Cerebellar nuclear complex (tissue), 1 donor: ENCODE results near the gene PCBD2.
"Not testable (repeated sequence)": the region's sequence is repeated elsewhere in the genome, so short reads cannot be mapped to it uniquely, and the experiment has no call there.

Source experiments
- DNase-seq, 2 experiments: peaks; one replicate each; lab custom pipeline; 2025; lab: John Stamatoyannopoulos, UW

The PCBD2 gene

GRCh38 chr5:134906811-134907210 is 1.9 kb downstream of the PCBD2 start:
- no peak for DNase-seq

DNA sequence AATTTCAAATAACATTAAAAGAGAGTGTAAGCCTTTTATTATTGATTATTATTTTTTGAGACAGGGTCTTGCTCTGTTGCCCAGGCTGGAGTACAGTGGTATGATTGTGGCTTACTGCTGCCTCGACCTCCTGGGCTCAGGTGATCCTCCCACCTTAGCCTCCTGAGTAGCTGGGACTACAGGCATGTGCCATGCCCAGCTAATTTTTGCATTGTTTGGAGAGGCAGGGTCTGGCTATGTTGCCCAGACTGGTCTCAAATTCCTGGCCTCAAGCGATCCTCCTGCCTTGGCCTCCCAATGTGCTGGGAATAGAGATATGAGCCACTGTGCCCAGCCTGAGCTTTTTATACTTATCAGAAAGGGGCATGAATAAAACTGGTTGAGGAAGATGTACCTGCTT is 5.8 kb downstream of the PCBD2 start:
- not testable (repeated sequence) for DNase-seq

DNA sequence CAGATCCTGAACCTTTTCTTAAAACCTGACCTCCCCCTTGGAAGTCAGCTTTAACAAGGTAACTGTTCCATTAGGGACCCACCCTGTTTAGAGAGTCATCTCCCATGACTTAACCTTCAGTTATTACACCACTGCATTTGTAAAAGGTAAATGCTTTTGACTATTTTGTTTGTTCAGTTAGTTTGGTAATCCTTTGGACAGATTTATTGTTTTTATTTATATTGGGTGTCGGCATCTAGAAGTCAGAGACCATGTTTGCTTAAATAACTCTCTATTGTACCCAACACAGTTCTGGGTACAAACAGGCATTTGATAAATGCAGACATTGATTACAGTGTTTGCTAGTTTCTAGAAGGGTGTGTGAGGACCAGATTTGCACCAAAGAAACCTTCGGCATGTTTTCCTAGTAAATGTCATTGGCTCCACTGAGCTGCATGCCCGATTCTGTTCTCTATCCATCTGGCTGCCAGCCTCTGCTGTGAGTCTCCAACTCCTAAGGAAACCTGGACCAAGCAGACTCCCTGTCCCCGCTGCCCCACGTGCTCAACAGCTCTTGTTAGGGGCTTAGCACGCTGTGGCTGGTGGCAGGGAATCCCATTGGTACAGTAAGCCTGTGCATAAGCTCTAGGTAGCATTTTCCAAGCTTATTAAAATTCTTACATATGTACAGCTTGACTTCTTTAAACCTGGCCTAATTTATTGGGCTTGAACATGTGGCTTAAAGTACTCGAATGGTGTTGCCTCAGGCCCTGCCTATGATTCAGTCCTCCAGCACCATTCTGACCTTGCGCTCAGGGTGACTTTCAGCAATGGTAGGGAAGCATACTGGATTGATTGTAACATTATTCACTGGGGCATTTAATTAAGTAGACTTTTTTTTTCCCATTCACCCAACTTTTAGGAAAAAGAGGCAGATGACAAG is 6.6 kb downstream of the PCBD2 start:
- DNase-seq = no peak

- DNase-seq = no peak
Observed at GRCh38 chr5:134913254-134913653, 8.3 kb downstream of the PCBD2 start.

- no peak for DNase-seq
Observed at GRCh38 chr5:134913795-134914194, 8.9 kb downstream of the PCBD2 start.

DNA sequence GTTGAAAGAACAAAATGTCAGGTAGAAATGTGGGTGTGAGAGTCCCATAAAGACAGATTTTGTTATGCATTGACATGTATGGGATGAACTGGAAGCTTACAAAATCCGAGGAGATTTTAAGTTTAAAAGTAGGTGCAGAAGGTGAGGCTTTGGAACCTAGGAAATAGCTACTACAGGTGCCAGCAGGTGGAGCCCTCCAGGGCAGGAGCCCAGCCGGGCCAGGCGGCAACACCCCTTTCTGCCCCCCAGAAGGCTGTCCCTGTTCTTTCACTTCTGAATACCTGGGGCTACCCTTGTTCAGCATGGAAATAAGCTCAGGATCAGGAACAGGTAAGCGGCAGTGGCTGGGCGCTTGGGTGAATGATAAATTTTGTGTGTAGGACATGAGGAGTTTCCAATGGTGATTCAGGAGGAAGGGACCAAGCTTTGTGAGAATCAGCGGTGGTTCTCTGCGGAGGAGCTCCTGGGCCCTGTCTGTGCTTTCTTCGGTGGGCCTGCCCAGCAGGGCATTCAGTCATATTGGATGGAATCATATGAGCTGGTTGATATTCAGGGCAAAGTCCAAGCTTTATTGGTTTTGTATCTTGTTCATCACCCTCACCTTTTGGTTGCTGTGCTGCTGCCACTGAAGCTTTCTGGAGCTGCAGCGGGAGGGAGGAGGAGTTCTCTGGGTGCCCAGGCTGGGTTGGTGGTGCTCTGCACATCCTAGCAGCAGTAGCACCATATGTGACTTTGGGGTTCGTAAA is 12.3 kb downstream of the PCBD2 start:
- DNase-seq = no peak

DNA sequence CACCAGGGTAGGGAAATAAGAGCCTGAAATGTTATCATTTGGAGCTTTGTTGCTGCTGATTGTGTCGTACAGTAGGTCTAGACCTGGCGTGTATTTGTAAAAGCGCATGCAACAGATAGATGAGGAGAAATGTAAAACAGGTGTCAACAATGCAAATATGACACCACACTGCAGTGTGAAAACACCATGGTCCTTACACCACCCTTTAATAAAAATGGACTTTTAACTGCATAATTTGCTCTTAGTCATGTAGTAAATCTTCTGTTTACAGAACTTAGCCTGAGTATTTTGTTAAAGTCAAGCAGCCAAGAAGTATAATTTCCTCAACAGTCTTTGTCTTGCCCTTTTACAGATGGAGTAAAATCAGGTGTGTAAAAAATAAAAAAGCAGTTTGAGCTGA is 13.9 kb downstream of the PCBD2 start:
- DNase-seq = no peak

- no peak for DNase-seq
Observed at GRCh38 chr5:134920848-134921575, 16.1 kb downstream of the PCBD2 start.

- no peak for DNase-seq
Observed at GRCh38 chr5:134932508-134932907, 27.6 kb downstream of the PCBD2 start.

GRCh38 chr5:134934202-134934601 is 29.3 kb downstream of the PCBD2 start:
- DNase-seq = no peak

DNA sequence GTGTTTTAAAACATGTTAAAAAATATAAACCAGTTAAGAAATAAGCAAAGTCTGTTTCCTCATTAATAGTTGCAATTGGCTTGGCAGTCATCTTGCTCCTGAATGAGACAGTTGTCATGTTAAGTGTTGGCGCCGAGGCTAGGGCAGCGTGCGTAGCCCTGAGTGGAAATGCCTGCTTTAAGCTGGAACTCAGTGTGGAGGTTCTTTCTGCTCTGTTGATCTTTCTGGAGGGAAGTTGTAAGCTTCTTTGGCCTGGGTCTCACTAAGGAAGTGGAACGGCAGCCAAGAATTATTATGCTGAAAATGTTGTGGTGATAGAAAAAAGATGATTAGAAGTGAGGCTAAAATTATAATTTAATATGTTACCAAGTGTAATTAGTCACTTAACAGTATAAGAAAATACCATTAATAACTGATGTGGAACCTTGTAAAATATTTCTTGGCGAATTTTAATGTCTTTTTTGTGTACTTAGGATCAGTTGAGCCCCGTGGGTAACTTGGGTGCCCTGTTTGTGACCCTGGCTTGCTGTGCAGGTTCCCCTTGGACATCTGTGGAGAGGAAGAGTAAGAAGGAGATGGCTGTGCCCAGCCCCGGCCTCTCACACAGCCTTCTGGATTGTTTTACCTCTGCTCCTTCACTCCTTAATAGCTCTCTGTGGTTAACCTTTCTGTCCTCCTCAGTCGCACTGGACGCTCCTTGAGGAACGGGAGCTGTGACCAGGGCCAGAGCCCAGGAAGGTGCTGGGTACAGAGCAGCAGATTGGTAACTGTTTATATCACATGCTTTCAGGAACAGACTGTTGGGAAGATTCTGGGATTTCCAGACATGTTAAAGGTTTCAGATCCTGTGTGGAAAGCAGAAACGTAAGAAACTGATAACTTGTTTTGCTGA is 31.0 kb downstream of the PCBD2 start:
- no peak for DNase-seq

DNA sequence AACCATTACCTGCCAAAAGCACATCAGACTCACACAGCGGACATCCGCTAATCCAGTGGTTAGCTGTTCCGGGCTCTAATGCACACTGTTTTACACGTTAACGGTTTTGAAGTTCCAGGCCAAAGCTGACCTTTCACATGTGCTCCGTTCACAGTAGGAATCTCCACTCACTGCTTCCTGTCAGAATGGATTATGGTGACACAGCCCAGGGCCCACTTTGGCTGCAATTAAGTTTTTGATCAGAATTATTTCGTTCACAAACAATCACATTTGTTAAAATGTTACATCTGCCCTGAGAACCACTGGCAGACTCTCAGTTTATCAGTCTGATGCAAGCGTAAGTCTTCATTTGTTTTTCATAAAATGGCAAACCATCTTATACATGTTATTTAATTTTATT is 32.6 kb downstream of the PCBD2 start:
- DNase-seq = no peak

GRCh38 chr5:134938030-134938429 is 33.1 kb downstream of the PCBD2 start:
- DNase-seq = no peak

GRCh38 chr5:134939500-134939899 is 34.6 kb downstream of the PCBD2 start:
- DNase-seq = no peak

DNA sequence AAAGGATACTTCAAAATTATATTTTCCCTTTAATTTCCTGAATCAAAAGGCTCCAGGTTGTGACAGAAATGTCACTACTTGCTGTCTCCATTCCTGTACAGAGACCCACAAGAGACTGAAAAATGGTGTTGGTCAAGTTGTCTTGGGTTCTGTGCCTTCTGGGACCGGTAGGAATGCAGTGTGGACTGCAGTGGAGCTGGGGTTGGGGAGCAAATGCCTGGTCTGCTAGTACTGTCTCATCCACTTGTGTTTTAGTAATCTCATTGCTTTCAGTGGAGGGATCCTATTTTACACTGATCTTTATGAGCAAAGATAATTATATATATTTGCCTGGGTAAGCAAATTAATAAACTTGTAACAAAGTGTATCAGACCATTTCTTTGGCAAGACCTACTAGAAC is 38.6 kb downstream of the PCBD2 start:
- DNase-seq = no peak

DNA sequence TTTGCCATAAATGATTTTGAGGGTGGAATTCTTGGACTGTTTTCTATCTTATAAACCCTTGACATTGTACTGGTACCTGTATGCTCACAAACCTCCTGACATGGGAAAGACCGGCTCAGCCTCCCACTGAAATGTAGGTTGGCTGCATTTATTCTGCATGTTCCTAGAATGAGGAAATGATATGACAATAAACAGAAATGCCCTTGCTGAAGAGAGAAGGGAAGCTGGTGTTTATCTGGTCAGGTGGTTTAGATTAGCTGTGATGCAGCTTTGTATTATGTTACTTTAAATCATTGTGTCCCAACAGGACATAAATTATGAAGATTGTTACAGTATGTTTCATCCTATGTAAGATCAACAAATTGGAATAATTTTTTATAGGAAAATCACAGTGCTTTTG is 39.7 kb downstream of the PCBD2 start:
- DNase-seq = no peak

DNA sequence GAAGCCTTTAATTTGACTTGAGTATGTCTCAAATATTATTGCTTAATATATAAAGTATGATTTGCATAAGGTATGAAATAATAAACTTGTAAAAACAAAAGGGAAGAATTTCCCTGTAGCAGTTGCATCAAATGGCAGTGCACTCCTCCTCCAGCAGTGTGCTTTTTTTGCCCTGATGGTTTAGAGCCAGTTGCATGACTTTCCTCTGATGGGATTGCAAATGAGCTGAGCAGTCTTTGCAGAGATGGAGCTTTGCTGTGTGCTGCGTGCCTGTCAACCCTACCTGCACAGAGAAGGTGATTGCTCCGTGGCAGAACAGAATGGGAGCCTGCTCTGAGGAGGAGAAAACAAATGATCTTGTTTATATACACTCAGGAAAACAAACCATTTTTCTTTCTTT is 40.1 kb downstream of the PCBD2 start:
- DNase-seq = no peak

DNA sequence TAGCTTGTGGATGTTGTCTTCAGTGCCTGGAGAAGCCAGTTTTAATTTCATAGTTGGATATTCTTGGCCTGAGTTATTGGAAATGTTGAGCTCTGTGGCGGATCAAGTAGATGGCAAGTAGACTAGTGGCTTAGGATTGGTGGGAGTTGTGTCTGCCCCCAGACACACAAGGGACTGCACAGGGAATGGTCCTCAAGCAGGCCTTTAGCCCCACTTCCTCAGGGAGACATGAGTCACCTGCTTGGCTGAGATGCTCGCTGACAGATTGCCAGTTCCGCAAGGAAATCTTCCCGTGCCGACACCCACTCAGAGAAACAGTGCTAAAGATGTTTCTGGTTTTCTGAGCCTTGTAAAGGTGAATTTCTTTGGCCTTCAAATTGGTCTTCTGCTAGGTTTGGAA is 44.0 kb downstream of the PCBD2 start:
- DNase-seq = no peak

DNA sequence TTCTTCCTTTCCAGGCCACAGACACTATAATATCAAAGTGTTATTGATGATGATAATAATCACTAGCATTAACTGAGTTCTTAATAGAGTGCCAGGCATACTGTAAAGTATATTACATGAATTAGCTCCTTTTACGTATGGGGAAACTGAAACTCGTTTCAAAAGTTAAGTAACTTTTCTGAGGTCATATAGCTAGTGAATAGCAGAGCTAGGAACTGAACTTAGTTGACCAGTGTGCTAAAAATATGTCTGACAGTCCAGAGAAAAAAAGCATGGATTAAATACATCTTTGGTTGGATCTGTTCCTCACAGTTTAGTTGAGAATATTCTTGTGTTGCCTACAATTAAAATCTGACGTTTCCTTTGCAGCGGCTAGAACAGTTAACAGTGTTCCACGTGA is 44.4 kb downstream of the PCBD2 start:
- no peak for DNase-seq

- no peak for DNase-seq
Observed at GRCh38 chr5:134957920-134958608, 53.1 kb downstream of the PCBD2 start.

DNA sequence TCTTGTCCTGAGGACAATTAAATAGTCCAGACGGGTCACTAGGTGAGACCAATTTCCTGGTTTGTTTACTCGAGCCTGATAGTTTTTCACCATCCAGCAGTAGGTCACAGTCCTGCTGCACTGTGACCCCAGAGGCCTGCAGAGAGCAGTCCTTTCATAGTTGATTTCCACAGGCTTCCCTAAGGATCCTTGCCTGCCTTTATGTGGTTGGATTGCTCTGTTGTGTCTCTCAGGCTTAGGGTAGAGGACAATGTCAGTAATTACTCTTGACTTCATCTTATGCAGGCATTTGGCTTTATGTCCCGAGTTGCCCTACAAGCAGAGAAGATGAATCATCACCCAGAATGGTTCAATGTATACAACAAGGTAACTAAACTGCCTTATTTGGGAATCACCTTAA is 53.8 kb downstream of the PCBD2 start:
- DNase-seq = no peak
